Astrocyte (in vitro differentiated cells and primary cell): ENCODE data around the gene ATXN2L.

Experiments
- EZH2 ChIP-seq: IDR thresholded peaks from 2 replicates; pipeline ENCODE4 v1.6.1; 2012; ENCODE audit warnings: mild to moderate bottlenecking, low read length, inconsistent platforms; ENCODE audit not compliant: insufficient read depth
- TF ChIP-seq, protein P1 (sequence below): IDR thresholded peaks from 2 replicates; pipeline ENCODE4 v1.5.1; 2011; ENCODE audit warnings: low read depth, mild to moderate bottlenecking, inconsistent platforms, low read length, moderate library complexity; ENCODE audit not compliant: insufficient read depth

DNA sequence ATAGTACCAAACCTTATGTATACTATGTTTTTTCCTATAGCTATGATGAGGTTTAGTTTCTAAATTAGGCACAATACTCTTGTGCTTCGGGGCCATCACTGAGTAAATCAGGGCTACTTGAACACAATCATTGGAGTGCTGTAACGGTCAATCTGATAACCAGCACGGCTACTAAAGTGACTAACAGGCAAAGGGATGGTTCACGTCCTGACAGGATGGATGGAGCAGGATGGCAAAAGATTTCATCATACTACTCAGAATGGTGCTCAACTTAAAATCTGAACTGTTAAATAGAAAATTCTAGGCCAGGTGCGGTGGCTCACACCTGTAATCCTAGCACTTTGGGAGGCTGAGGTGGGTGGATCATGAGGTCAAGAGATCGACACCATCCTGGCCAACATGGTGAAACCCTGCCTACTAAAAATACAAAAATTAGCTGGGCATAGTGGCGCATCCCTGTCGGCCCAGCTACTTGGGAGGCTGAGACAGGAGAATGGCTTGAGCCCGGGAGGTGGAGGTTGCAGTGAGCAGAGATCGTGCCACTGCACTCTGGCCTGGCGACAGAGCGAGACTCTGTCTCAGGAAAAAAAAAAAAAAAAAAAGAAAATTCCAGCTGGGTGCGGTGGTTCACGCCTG lies 16.3 kb downstream of the ATXN2L start:
- TF ChIP-seq, protein P1, sequence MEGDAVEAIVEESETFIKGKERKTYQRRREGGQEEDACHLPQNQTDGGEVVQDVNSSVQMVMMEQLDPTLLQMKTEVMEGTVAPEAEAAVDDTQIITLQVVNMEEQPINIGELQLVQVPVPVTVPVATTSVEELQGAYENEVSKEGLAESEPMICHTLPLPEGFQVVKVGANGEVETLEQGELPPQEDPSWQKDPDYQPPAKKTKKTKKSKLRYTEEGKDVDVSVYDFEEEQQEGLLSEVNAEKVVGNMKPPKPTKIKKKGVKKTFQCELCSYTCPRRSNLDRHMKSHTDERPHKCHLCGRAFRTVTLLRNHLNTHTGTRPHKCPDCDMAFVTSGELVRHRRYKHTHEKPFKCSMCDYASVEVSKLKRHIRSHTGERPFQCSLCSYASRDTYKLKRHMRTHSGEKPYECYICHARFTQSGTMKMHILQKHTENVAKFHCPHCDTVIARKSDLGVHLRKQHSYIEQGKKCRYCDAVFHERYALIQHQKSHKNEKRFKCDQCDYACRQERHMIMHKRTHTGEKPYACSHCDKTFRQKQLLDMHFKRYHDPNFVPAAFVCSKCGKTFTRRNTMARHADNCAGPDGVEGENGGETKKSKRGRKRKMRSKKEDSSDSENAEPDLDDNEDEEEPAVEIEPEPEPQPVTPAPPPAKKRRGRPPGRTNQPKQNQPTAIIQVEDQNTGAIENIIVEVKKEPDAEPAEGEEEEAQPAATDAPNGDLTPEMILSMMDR: no peak
- TF ChIP-seq EZH2: no peak
